NCI-H1436 treated with DMSO at 0.1 percent for 48 hours (cell line): ENCODE data around the gene PRIM2.
"Not testable (repeated sequence)": the region's sequence is repeated elsewhere in the genome, so short reads cannot be mapped to it uniquely, and the experiment has no call there.

ENCODE experiments used
- DNase-seq: peaks from one replicate; lab custom pipeline; 2025; lab: John Stamatoyannopoulos, UW

Gene PRIM2

GRCh38 chr6:57610612-57611011 lies 293.2 kb downstream of the PRIM2 start:
- DNase-seq = not testable (repeated sequence)

GRCh38 chr6:57618959-57619358 lies 301.5 kb downstream of the PRIM2 start:
- DNase-seq = not testable (repeated sequence)

- not testable (repeated sequence) for DNase-seq
These were observed 314.3 kb downstream of the PRIM2 start for GRCh38 chr6:57631773-57632172.

- not testable (repeated sequence) for DNase-seq
These were observed 341.1 kb downstream of the PRIM2 start for GRCh38 chr6:57658526-57658925.

GRCh38 chr6:57659794-57660193 lies 342.4 kb downstream of the PRIM2 start:
- not testable (repeated sequence) for DNase-seq

GRCh38 chr6:57660940-57661339 lies 343.5 kb downstream of the PRIM2 start:
- DNase-seq = not testable (repeated sequence)

- DNase-seq = not testable (repeated sequence)
These were observed 350.7 kb downstream of the PRIM2 start for GRCh38 chr6:57668108-57668507.

GRCh38 chr6:57671237-57671636 lies 353.8 kb downstream of the PRIM2 start:
- not testable (repeated sequence) for DNase-seq

GRCh38 chr6:57671937-57672627 lies 354.7 kb downstream of the PRIM2 start:
- DNase-seq = not testable (repeated sequence)

- DNase-seq = not testable (repeated sequence)
These were observed 355.9 kb downstream of the PRIM2 start for GRCh38 chr6:57673281-57673680.

GRCh38 chr6:57675386-57675785 lies 358.0 kb downstream of the PRIM2 start:
- not testable (repeated sequence) for DNase-seq

- not testable (repeated sequence) for DNase-seq
These were observed 379.0 kb downstream of the PRIM2 start for GRCh38 chr6:57696382-57696781.
